HG03460 (cell line): ENCODE data around the gene DNAI2.

ENCODE experiments used
- ATAC-seq: cut with Tn5 transposase; IDR thresholded peaks from one replicate; pipeline ENCODE4 v1.9.1; 2021; ENCODE audit not compliant: unreplicated experiment

DNAI2 gene

GRCh38 chr17:74303305-74303704 lies 29.3 kb downstream of the DNAI2 start:
- no peak for ATAC-seq

GRCh38 chr17:74304184-74304583 lies 30.1 kb downstream of the DNAI2 start:
- ATAC-seq, result no peak

GRCh38 chr17:74305865-74306654 lies 32.0 kb downstream of the DNAI2 start:
- no peak for ATAC-seq

GRCh38 chr17:74307984-74308773 lies 34.1 kb downstream of the DNAI2 start:
- ATAC-seq, result no peak

- ATAC-seq, result no peak
Measured at GRCh38 chr17:74309902-74310301, 35.9 kb downstream of the DNAI2 start.

GRCh38 chr17:74314877-74315276 lies 40.8 kb downstream of the DNAI2 start:
- ATAC-seq, result no peak

- ATAC-seq, result no peak
Measured at GRCh38 chr17:74316220-74316619, 42.2 kb downstream of the DNAI2 start.

- ATAC-seq, result no peak
Measured at GRCh38 chr17:74317071-74317470, 43.0 kb downstream of the DNAI2 start.

GRCh38 chr17:74318391-74318790 lies 44.4 kb downstream of the DNAI2 start:
- no peak for ATAC-seq

- ATAC-seq, result no peak
Measured at GRCh38 chr17:74324521-74324920, 50.5 kb downstream of the DNAI2 start.

GRCh38 chr17:74325376-74325742 lies 51.3 kb downstream of the DNAI2 start:
- ATAC-seq, result no peak

- ATAC-seq, result no peak
Measured at GRCh38 chr17:74325743-74326379, 51.8 kb downstream of the DNAI2 start, which contains the start of gene KIF19. Gene KIF19, plus strand, starts transcription at chr17:74326226. Its CDS starts 124 bp downstream, at chr17:74326350.

- no peak for ATAC-seq
Measured at GRCh38 chr17:74326506-74326905, 52.5 kb downstream of the DNAI2 start.

GRCh38 chr17:74328487-74328886 lies 54.5 kb downstream of the DNAI2 start:
- ATAC-seq, result no peak

- ATAC-seq, result no peak
Measured at GRCh38 chr17:74329378-74329777, 55.3 kb downstream of the DNAI2 start.

- ATAC-seq, result no peak
Measured at GRCh38 chr17:74330446-74330845, 56.4 kb downstream of the DNAI2 start.

- no peak for ATAC-seq
Measured at GRCh38 chr17:74332017-74332650, 58.1 kb downstream of the DNAI2 start.

GRCh38 chr17:74332763-74333283 lies 58.8 kb downstream of the DNAI2 start:
- ATAC-seq, result no peak

- ATAC-seq, result no peak
Measured at GRCh38 chr17:74334393-74335039, 60.5 kb downstream of the DNAI2 start.

- ATAC-seq, result no peak
Measured at GRCh38 chr17:74335529-74336062, 61.6 kb downstream of the DNAI2 start.
